Fibroblast of lung (primary cell): Measurements from ENCODE around the gene SCN8A. TPM values are rescaled to one million over a fixed set of nuclear protein-coding genes. Genes with fewer than 3 reads are reported as not detected.

Source experiments
- DNase-seq, 2 donors: peaks; one replicate each; pipeline versions ENCODE4 v3.0.0 to v3.0.0-alpha.2; 2010; ENCODE audit warnings: low read depth in 2 of 2
- H2AFZ ChIP-seq: 2 replicates; pipeline ENCODE4 v1.5.1; 2012; ENCODE audit warnings: low read length, control low read depth, inconsistent platforms
- H3K27ac ChIP-seq: 2 replicates; pipeline ENCODE4 v1.5.1; 2011; ENCODE audit warnings: low read length, control low read depth; ENCODE audit not compliant: insufficient read depth
- H3K27me3 ChIP-seq: 2 replicates; pipeline ENCODE4 v1.5.1; 2011; ENCODE audit warnings: mild to moderate bottlenecking, low read length; ENCODE audit not compliant: control insufficient read depth, insufficient read depth
- H3K36me3 ChIP-seq: 2 replicates; pipeline ENCODE4 v1.5.1; 2011; ENCODE audit warnings: low read length; ENCODE audit not compliant: control insufficient read depth, insufficient read depth
- H3K4me1 ChIP-seq: 2 replicates; pipeline ENCODE4 v1.5.1; 2011; ENCODE audit warnings: low read length; ENCODE audit not compliant: control insufficient read depth, insufficient read depth; ENCODE audit errors: extremely low read depth
- H3K4me2 ChIP-seq: 2 replicates; pipeline ENCODE4 v1.5.1; 2011; ENCODE audit warnings: low read length, control low read depth; ENCODE audit not compliant: insufficient read depth; ENCODE audit errors: extremely low read depth
- H3K4me3 ChIP-seq, 4 experiments: fragments of 200-600 bp in 1 of 4; sonication (generic) in 1 of 4; replicated peaks in 1 of 4; 2 replicates each; pipeline ENCODE4 v1.5.1; 2011 to 2016; ENCODE audit warnings: low read length in 4 of 4, low read depth in 3 of 4, mild to moderate bottlenecking in 3 of 4, control low read depth in 2 of 4, inconsistent platforms in 1 of 4, mixed read lengths in 1 of 4; ENCODE audit not compliant: insufficient read depth in 1 of 4; ENCODE audit errors: control extremely low read depth in 1 of 4
- H3K79me2 ChIP-seq: 2 replicates; pipeline ENCODE4 v1.5.1; 2012; ENCODE audit warnings: mild to moderate bottlenecking, low read length, inconsistent platforms; ENCODE audit not compliant: control insufficient read depth, insufficient read depth
- H3K9ac ChIP-seq: 2 replicates; pipeline ENCODE4 v1.5.1; 2011; ENCODE audit warnings: mild to moderate bottlenecking, low read length, control low read depth; ENCODE audit not compliant: insufficient read depth
- H3K9me3 ChIP-seq: 2 replicates; pipeline ENCODE4 v1.5.1; 2012; ENCODE audit warnings: low read depth, low read length; ENCODE audit not compliant: control insufficient read depth, insufficient read depth
- H4K20me1 ChIP-seq: 2 replicates; pipeline ENCODE4 v1.5.1; 2011; ENCODE audit warnings: low read length; ENCODE audit not compliant: control insufficient read depth, insufficient read depth; ENCODE audit errors: extremely low read depth
- EZH2 ChIP-seq: IDR thresholded peaks from 2 replicates; pipeline ENCODE4 v1.5.1; 2012; ENCODE audit warnings: low read length, control low read depth, mild to moderate bottlenecking; ENCODE audit errors: missing control alignments
- polyA plus RNA-seq, 2 donors: library from polyadenylated mRNA; depleted of rRNA in 1 of 2; stranded (reverse) in 1 of 2; unstranded in 1 of 2; fragments of >200 nt; gene quantifications; 2 replicates each; pipeline ENCODE4 v1.2.1, GENCODE V29; 2011 to 2012; ENCODE audit warnings: missing spikeins in 1 of 2
- total RNA-seq: library from RNA; depleted of rRNA; stranded (reverse); fragments of >200 nt; gene quantifications from 2 replicates; pipeline ENCODE4 v1.2.1, GENCODE V29; 2014
- TF ChIP-seq, protein P1 (sequence below), 2 donors: IDR thresholded peaks in 1 of 2; conservative IDR thresholded peaks in 1 of 2; 1 replicate in 1 of 2; 2 replicates in 1 of 2; pipeline ENCODE4 v1.5.1; 2011 to 2012; ENCODE audit warnings: low read length in 2 of 2, control low read depth in 1 of 2, inconsistent platforms in 1 of 2, low read depth in 1 of 2, mild to moderate bottlenecking in 1 of 2

SCN8A gene
- total and polyA plus RNA-seq, 2 donors (not counting 1 experiment from before 2014, with no cell fraction given) = 12.8 to 27.2 TPM

DNA sequence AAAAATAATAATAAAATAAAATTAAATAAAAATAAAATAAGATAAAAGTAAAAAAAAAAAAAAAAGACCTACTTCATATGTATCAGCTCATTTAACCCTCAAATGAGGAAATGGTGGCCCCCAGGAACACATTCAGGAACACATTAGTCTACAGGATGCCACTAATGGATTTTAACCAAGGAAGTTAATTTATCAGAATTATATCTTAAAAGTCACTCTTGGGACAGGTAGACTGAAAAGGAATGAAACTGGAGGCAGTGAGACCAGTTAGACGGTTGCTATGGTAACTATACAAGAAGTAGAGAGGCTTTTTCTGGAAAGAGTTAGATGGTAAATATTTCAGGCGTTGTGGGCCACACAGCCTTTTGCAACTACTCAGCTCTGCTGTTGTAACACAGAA, 54.9 kb downstream of the SCN8A start:
- Histone ChIP-seq H3K9me3 (no peaks in the 10 kb centered on the region), H3K36me3 (no peaks in the 10 kb centered on the region), H3K4me3 (no peak overlapping the region), H3K27me3 (no peaks in the 10 kb centered on the region), H3K4me2 (no peak overlapping the region), H4K20me1 (peaks cover 2% of the 10 kb centered on the region), H3K9ac (no peak overlapping the region), H3K79me2 (no peaks in the 10 kb centered on the region), H3K27ac (no peak overlapping the region), H3K4me1 (no peaks in the 10 kb centered on the region), H2AFZ (no peak overlapping the region)
- no peak for DNase-seq
- TF ChIP-seq, protein P1, sequence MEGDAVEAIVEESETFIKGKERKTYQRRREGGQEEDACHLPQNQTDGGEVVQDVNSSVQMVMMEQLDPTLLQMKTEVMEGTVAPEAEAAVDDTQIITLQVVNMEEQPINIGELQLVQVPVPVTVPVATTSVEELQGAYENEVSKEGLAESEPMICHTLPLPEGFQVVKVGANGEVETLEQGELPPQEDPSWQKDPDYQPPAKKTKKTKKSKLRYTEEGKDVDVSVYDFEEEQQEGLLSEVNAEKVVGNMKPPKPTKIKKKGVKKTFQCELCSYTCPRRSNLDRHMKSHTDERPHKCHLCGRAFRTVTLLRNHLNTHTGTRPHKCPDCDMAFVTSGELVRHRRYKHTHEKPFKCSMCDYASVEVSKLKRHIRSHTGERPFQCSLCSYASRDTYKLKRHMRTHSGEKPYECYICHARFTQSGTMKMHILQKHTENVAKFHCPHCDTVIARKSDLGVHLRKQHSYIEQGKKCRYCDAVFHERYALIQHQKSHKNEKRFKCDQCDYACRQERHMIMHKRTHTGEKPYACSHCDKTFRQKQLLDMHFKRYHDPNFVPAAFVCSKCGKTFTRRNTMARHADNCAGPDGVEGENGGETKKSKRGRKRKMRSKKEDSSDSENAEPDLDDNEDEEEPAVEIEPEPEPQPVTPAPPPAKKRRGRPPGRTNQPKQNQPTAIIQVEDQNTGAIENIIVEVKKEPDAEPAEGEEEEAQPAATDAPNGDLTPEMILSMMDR (conservative IDR thresholded peaks at IDR 0.05 in 1 of 2, IDR thresholded peaks at IDR 0.05 in 1 of 2; ENCODE audit: low read depth in 1 of 2, low read length in 2 of 2) = no peak
- TF ChIP-seq EZH2 = no peak

DNA sequence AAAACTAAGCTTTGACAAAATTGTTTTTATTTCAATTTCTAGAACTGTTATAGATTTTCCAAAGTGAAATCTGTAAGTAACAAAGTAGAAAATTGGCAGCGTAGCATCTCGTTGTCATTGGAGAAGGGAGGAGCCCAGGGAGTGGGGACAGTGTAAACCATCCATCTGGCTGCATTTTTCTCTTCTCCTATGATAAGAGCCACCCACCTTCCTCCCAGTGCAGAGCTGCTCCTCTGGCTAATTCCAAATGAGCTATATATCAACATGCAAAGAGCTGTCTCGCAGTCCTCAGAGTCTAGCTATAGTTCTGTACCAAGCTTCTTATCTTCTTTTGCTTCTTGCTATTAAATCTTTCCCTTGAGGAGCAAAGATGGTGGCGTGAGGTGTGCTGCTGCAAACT, 56.6 kb downstream of the SCN8A start:
- no peak for DNase-seq
- no peak overlapping the region for H3K27ac ChIP-seq
- no peaks in the 10 kb centered on the region for H3K4me1 ChIP-seq
- no peak overlapping the region for H3K9ac ChIP-seq
- H3K79me2 ChIP-seq = no peaks in the 10 kb centered on the region
- no peaks in the 10 kb centered on the region for H4K20me1 ChIP-seq
- H3K27me3 ChIP-seq = no peaks in the 10 kb centered on the region
- no peak overlapping the region for H2AFZ ChIP-seq
- no peak overlapping the region for H3K4me2 ChIP-seq
- no peaks in the 10 kb centered on the region for H3K36me3 ChIP-seq
- TF ChIP-seq EZH2 = no peak
- TF ChIP-seq, protein P1 (conservative IDR thresholded peaks at IDR 0.05 in 1 of 2, IDR thresholded peaks at IDR 0.05 in 1 of 2; ENCODE audit: low read depth in 1 of 2, low read length in 2 of 2) = no peak
- H3K4me3 ChIP-seq = no peak overlapping the region
- no peaks in the 10 kb centered on the region for H3K9me3 ChIP-seq

DNA sequence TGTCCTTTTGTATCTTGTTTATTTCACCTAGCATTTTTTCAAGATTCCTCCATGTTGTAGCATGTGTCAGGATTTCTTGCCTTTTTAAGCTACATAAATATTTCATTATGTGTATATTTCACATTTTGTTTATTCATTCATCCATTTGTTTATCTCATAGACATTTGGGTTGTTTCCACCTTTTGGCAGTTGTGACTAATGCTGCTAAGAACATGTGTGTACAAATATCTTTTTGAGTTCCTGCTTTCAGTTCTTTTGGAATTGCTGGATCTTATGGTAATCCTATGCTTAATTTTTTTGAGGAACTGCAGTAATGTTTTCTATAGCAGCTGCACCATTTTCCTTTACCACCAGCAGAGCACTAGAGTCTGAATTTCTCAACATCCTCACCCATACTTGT, 62.4 kb downstream of the SCN8A start:
- Histone ChIP-seq H2AFZ (no peak overlapping the region), H3K9ac (no peak overlapping the region), H3K4me1 (no peaks in the 10 kb centered on the region), H3K79me2 (peaks cover 3% of the 10 kb centered on the region), H4K20me1 (no peaks in the 10 kb centered on the region), H3K9me3 (no peaks in the 10 kb centered on the region), H3K27me3 (no peaks in the 10 kb centered on the region), H3K36me3 (no peaks in the 10 kb centered on the region), H3K27ac (no peak overlapping the region), H3K4me2 (no peak overlapping the region), H3K4me3 (no peak overlapping the region)
- TF ChIP-seq EZH2 = no peak
- TF ChIP-seq, protein P1 (conservative IDR thresholded peaks at IDR 0.05 in 1 of 2, IDR thresholded peaks at IDR 0.05 in 1 of 2; ENCODE audit: low read depth in 1 of 2, low read length in 2 of 2) = no peak
- peak in 1 of 2 donors; percentile 14 for DNase-seq
